GM23338 (cell line): ENCODE data around the gene WASHC1. TPM values are rescaled to one million over a fixed set of nuclear protein-coding genes. Genes with fewer than 3 reads are reported as not detected.
"Not testable (repeated sequence)": the region's sequence is repeated elsewhere in the genome, so short reads cannot be mapped to it uniquely, and the experiment has no call there.

ENCODE experiments used
- ATAC-seq: fragments of 200-7000 bp; cut with Tn5 transposase; 3 replicates; pipeline ENCODE4 v1.9.1; 2020
- DNase-seq: peaks from one replicate; pipeline ENCODE4 v3.0.0-alpha.2; 2015; ENCODE audit warnings: low spot score
- H2AFZ ChIP-seq: fragments of 200-600 bp; sonication (generic); 2 replicates; pipeline ENCODE4 v1.8.0; 2016; ENCODE audit warnings: antibody characterized with exemption, mild to moderate bottlenecking, moderate library complexity
- H3F3A ChIP-seq: fragments of 200-600 bp; sonication (generic); replicated peaks from 2 replicates; pipeline ENCODE4 v1.8.0; 2017; ENCODE audit warnings: antibody characterized with exemption, mixed run types, low read depth
- H3K27ac ChIP-seq: fragments of 200-600 bp; sonication (generic); 2 replicates; pipeline ENCODE4 v1.6.1; 2016; ENCODE audit warnings: low read depth
- H3K27me3 ChIP-seq: fragments of 200-600 bp; sonication (generic); 2 replicates; pipeline ENCODE4 v1.8.0; 2016; ENCODE audit warnings: mild to moderate bottlenecking, mixed run types, moderate library complexity; ENCODE audit not compliant: insufficient read depth
- H3K36me3 ChIP-seq: fragments of 200-600 bp; sonication (generic); 2 replicates; pipeline ENCODE4 v1.8.0; 2016; ENCODE audit warnings: mild to moderate bottlenecking; ENCODE audit not compliant: insufficient read depth
- H3K4me1 ChIP-seq: fragments of 200-600 bp; sonication (generic); 2 replicates; pipeline ENCODE4 v1.8.0; 2016; ENCODE audit warnings: mild to moderate bottlenecking, moderate library complexity; ENCODE audit not compliant: insufficient read depth
- H3K4me2 ChIP-seq: fragments of 200-600 bp; sonication (generic); 2 replicates; pipeline ENCODE4 v1.7.1; 2017; ENCODE audit warnings: mixed run types
- H3K4me3 ChIP-seq: fragments of 200-600 bp; sonication (generic); 2 replicates; pipeline ENCODE4 v1.6.1; 2016; ENCODE audit warnings: mixed run types
- H3K79me2 ChIP-seq: fragments of 200-600 bp; sonication (generic); replicated peaks from 2 replicates; pipeline ENCODE4 v1.8.0; 2017; ENCODE audit warnings: mild to moderate bottlenecking; ENCODE audit not compliant: insufficient read depth
- H3K9me2 ChIP-seq: fragments of 200-600 bp; sonication (generic); 2 replicates; pipeline ENCODE4 v1.8.0; 2017; ENCODE audit not compliant: insufficient read depth
- H4K20me1 ChIP-seq: fragments of 200-600 bp; sonication (generic); replicated peaks from 2 replicates; pipeline ENCODE4 v1.8.0; 2017; ENCODE audit warnings: mild to moderate bottlenecking; ENCODE audit not compliant: insufficient read depth
- H3K27ac Mint-ChIP-seq: 2 replicates; pipeline ENCODE4 v1.8.0; 2020; ENCODE audit warnings: inconsistent platforms, mild to moderate bottlenecking, moderate library complexity, mixed read lengths
- H3K27me3 Mint-ChIP-seq: 3 replicates; pipeline ENCODE4 v1.8.0; 2022; ENCODE audit warnings: low read depth, mild to moderate bottlenecking, moderate library complexity, mixed read lengths, inconsistent platforms; ENCODE audit not compliant: insufficient read depth, poor library complexity
- H3K36me3 Mint-ChIP-seq: 3 replicates; pipeline ENCODE4 v1.8.0; 2021; ENCODE audit warnings: low read depth, mild to moderate bottlenecking, inconsistent platforms, moderate library complexity, mixed read lengths
- H3K4me1 Mint-ChIP-seq: 3 replicates; pipeline ENCODE4 v1.8.0; 2020; ENCODE audit warnings: mild to moderate bottlenecking, inconsistent platforms, mixed read lengths
- H3K4me3 Mint-ChIP-seq: 3 replicates; pipeline ENCODE4 v1.8.0; 2021; ENCODE audit warnings: moderate library complexity, mild to moderate bottlenecking, inconsistent platforms, mixed read lengths
- H3K9me3 Mint-ChIP-seq: 3 replicates; pipeline ENCODE4 v1.8.0; 2020; ENCODE audit warnings: moderate library complexity, mild to moderate bottlenecking, inconsistent platforms, mixed read lengths
- CTCF ChIP-seq, 2 experiments: fragments of 200-600 bp in 1 of 2; sonication (generic) in 1 of 2; conservative IDR thresholded peaks; 2 replicates each; pipeline versions ENCODE4 v1.5.1 to v1.6.1; 2016 to 2017; ENCODE audit warnings: antibody characterized with exemption in 2 of 2, low read depth in 2 of 2, mild to moderate bottlenecking in 2 of 2, moderate library complexity in 1 of 2
- polyA plus RNA-seq: library from polyadenylated mRNA; unstranded; fragments of >200 nt; fragmentation: Nextera tagmentation; extraction: Ambion mirVana; gene quantifications from 2 replicates; pipeline ENCODE4 v1.2.1, GENCODE V29; 2016
- total RNA-seq: library from RNA; depleted of rRNA; stranded (reverse); fragments of >200 nt; shearing (Covaris generic); gene quantifications from 2 replicates; pipeline ENCODE4 v1.2.3, GENCODE V29; 2014; rRNA removed

Gene WASHC1
- total and polyA plus RNA-seq, 2 experiments from 2014 or later, result 4.6 to 10.0 TPM

GRCh38 chr9:11206-11605, 18.1 kb downstream of the WASHC1 start:
- not testable (repeated sequence) for H2AFZ ChIP-seq, H3K4me1 Mint-ChIP-seq, H3K4me1 ChIP-seq, H3K36me3 Mint-ChIP-seq, ATAC-seq, H3K9me2 ChIP-seq, H3K36me3 ChIP-seq, H3K4me2 ChIP-seq, H3K4me3 Mint-ChIP-seq, H3K27ac Mint-ChIP-seq, H4K20me1 ChIP-seq, H3K27me3 Mint-ChIP-seq, H3K79me2 ChIP-seq, H3F3A ChIP-seq, H3K27ac ChIP-seq, H3K27me3 ChIP-seq, H3K4me3 ChIP-seq, DNase-seq
- peaks cover 13% of the 10 kb centered on the region; the same call in 2 of the 3 replicates for H3K9me3 Mint-ChIP-seq
- peak; percentile 64 to 94 for TF ChIP-seq CTCF (conservative IDR thresholded peaks at IDR 0.05; ENCODE audit: low read depth in 2 of 2)

- DNase-seq, result peak; percentile 41
- H3K36me3 ChIP-seq, H3K4me3 ChIP-seq, H3K27me3 ChIP-seq, H3K27ac ChIP-seq, H3K79me2 ChIP-seq, H3K4me1 ChIP-seq, H3K36me3 Mint-ChIP-seq, H3K9me2 ChIP-seq, H3K4me3 Mint-ChIP-seq, H3F3A ChIP-seq, ATAC-seq, H4K20me1 ChIP-seq, H2AFZ ChIP-seq, H3K27ac Mint-ChIP-seq, H3K4me2 ChIP-seq, H3K27me3 Mint-ChIP-seq, H3K4me1 Mint-ChIP-seq: not testable (repeated sequence)
- peaks cover 13% of the 10 kb centered on the region; the same call in 2 of the 3 replicates for H3K9me3 Mint-ChIP-seq
Observed at GRCh38 chr9:10653-11053, 18.6 kb downstream of the WASHC1 start.

- not testable (repeated sequence) for H3K27ac Mint-ChIP-seq, DNase-seq, H3F3A ChIP-seq, H4K20me1 ChIP-seq, H3K27me3 ChIP-seq, H3K4me1 ChIP-seq, H3K4me2 ChIP-seq, H3K4me1 Mint-ChIP-seq, H2AFZ ChIP-seq, H3K27me3 Mint-ChIP-seq, H3K4me3 Mint-ChIP-seq, ATAC-seq, H3K4me3 ChIP-seq, H3K9me2 ChIP-seq, H3K27ac ChIP-seq, H3K36me3 ChIP-seq, H3K36me3 Mint-ChIP-seq, H3K79me2 ChIP-seq
- H3K9me3 Mint-ChIP-seq, result peaks cover 13% of the 10 kb centered on the region; the same call in 2 of the 3 replicates
Observed at GRCh38 chr9:10207-10606, 19.0 kb downstream of the WASHC1 start.

Other genes starting within 250 kb of the WASHC1 start
- gene FOXD4, start 89.0 kb upstream of the WASHC1 start, total RNA-seq, result 0.31 TPM in 1 of 2 replicates, not detected in the other
- not detected in 2 replicates for gene FOXD4, start 89.0 kb upstream of the WASHC1 start, polyA plus RNA-seq
- 65.5 and 70.3 TPM in 2 replicates for gene ZNG1A, start 149.6 kb upstream of the WASHC1 start, total RNA-seq
- 167 and 180 TPM in 2 replicates for gene ZNG1A, start 149.6 kb upstream of the WASHC1 start, polyA plus RNA-seq
- 0.50 and 0.94 TPM in 2 replicates for gene DOCK8, start 185.4 kb upstream of the WASHC1 start, total RNA-seq
- 1.2 and 2.6 TPM in 2 replicates for gene DOCK8, start 185.4 kb upstream of the WASHC1 start, polyA plus RNA-seq